GM23338 (cell line): ENCODE results near the gene TMEM30B. TPM values are rescaled to one million over a fixed set of nuclear protein-coding genes. Genes with fewer than 3 reads are reported as not detected.

ENCODE experiments used
- ATAC-seq: fragments of 200-7000 bp; cut with Tn5 transposase; 3 replicates; pipeline ENCODE4 v1.9.1; 2020
- DNase-seq: peaks from one replicate; pipeline ENCODE4 v3.0.0-alpha.2; 2015; ENCODE audit warnings: low spot score
- H2AFZ ChIP-seq: fragments of 200-600 bp; sonication (generic); 2 replicates; pipeline ENCODE4 v1.8.0; 2016; ENCODE audit warnings: antibody characterized with exemption, mild to moderate bottlenecking, moderate library complexity
- H3F3A ChIP-seq: fragments of 200-600 bp; sonication (generic); replicated peaks from 2 replicates; pipeline ENCODE4 v1.8.0; 2017; ENCODE audit warnings: antibody characterized with exemption, mixed run types, low read depth
- H3K27ac ChIP-seq: fragments of 200-600 bp; sonication (generic); 2 replicates; pipeline ENCODE4 v1.6.1; 2016; ENCODE audit warnings: low read depth
- H3K27me3 ChIP-seq: fragments of 200-600 bp; sonication (generic); 2 replicates; pipeline ENCODE4 v1.8.0; 2016; ENCODE audit warnings: mild to moderate bottlenecking, mixed run types, moderate library complexity; ENCODE audit not compliant: insufficient read depth
- H3K36me3 ChIP-seq: fragments of 200-600 bp; sonication (generic); 2 replicates; pipeline ENCODE4 v1.8.0; 2016; ENCODE audit warnings: mild to moderate bottlenecking; ENCODE audit not compliant: insufficient read depth
- H3K4me1 ChIP-seq: fragments of 200-600 bp; sonication (generic); 2 replicates; pipeline ENCODE4 v1.8.0; 2016; ENCODE audit warnings: mild to moderate bottlenecking, moderate library complexity; ENCODE audit not compliant: insufficient read depth
- H3K4me2 ChIP-seq: fragments of 200-600 bp; sonication (generic); 2 replicates; pipeline ENCODE4 v1.7.1; 2017; ENCODE audit warnings: mixed run types
- H3K4me3 ChIP-seq: fragments of 200-600 bp; sonication (generic); 2 replicates; pipeline ENCODE4 v1.6.1; 2016; ENCODE audit warnings: mixed run types
- H3K79me2 ChIP-seq: fragments of 200-600 bp; sonication (generic); replicated peaks from 2 replicates; pipeline ENCODE4 v1.8.0; 2017; ENCODE audit warnings: mild to moderate bottlenecking; ENCODE audit not compliant: insufficient read depth
- H3K9me2 ChIP-seq: fragments of 200-600 bp; sonication (generic); 2 replicates; pipeline ENCODE4 v1.8.0; 2017; ENCODE audit not compliant: insufficient read depth
- H4K20me1 ChIP-seq: fragments of 200-600 bp; sonication (generic); replicated peaks from 2 replicates; pipeline ENCODE4 v1.8.0; 2017; ENCODE audit warnings: mild to moderate bottlenecking; ENCODE audit not compliant: insufficient read depth
- H3K27ac Mint-ChIP-seq: 2 replicates; pipeline ENCODE4 v1.8.0; 2020; ENCODE audit warnings: inconsistent platforms, mild to moderate bottlenecking, moderate library complexity, mixed read lengths
- H3K27me3 Mint-ChIP-seq: 3 replicates; pipeline ENCODE4 v1.8.0; 2022; ENCODE audit warnings: low read depth, mild to moderate bottlenecking, moderate library complexity, mixed read lengths, inconsistent platforms; ENCODE audit not compliant: insufficient read depth, poor library complexity
- H3K36me3 Mint-ChIP-seq: 3 replicates; pipeline ENCODE4 v1.8.0; 2021; ENCODE audit warnings: low read depth, mild to moderate bottlenecking, inconsistent platforms, moderate library complexity, mixed read lengths
- H3K4me1 Mint-ChIP-seq: 3 replicates; pipeline ENCODE4 v1.8.0; 2020; ENCODE audit warnings: mild to moderate bottlenecking, inconsistent platforms, mixed read lengths
- H3K4me3 Mint-ChIP-seq: 3 replicates; pipeline ENCODE4 v1.8.0; 2021; ENCODE audit warnings: moderate library complexity, mild to moderate bottlenecking, inconsistent platforms, mixed read lengths
- H3K9me3 Mint-ChIP-seq: 3 replicates; pipeline ENCODE4 v1.8.0; 2020; ENCODE audit warnings: moderate library complexity, mild to moderate bottlenecking, inconsistent platforms, mixed read lengths
- CTCF ChIP-seq, 2 experiments: fragments of 200-600 bp in 1 of 2; sonication (generic) in 1 of 2; conservative IDR thresholded peaks; 2 replicates each; pipeline versions ENCODE4 v1.5.1 to v1.6.1; 2016 to 2017; ENCODE audit warnings: antibody characterized with exemption in 2 of 2, low read depth in 2 of 2, mild to moderate bottlenecking in 2 of 2, moderate library complexity in 1 of 2
- ETS1 ChIP-seq: IDR thresholded peaks from 2 replicates; pipeline ENCODE4 v1.6.1; 2016; ENCODE audit warnings: antibody characterized with exemption
- EZH2 ChIP-seq: fragments of 200-600 bp; sonication (generic); IDR thresholded peaks from one replicate; pipeline ENCODE4 v1.8.0; 2017; ENCODE audit warnings: antibody characterized with exemption, mild to moderate bottlenecking, low read depth; ENCODE audit not compliant: unreplicated experiment
- JUNB ChIP-seq: IDR thresholded peaks from one replicate; pipeline ENCODE4 v1.6.1; 2016; ENCODE audit warnings: antibody characterized with exemption; ENCODE audit not compliant: unreplicated experiment
- POLR2AphosphoS5 ChIP-seq: IDR thresholded peaks from 2 replicates; pipeline ENCODE4 v1.6.1; 2016; ENCODE audit warnings: antibody characterized with exemption, low read depth
- REST ChIP-seq: IDR thresholded peaks from one replicate; pipeline ENCODE4 v1.6.1; 2018; ENCODE audit warnings: antibody characterized with exemption; ENCODE audit not compliant: unreplicated experiment
- STAT1 ChIP-seq: IDR thresholded peaks from one replicate; pipeline ENCODE4 v1.6.1; 2016; ENCODE audit warnings: antibody characterized with exemption; ENCODE audit not compliant: unreplicated experiment
- ZNF114 ChIP-seq: fragments of 250-450 bp; sonication (Bioruptor Pico); IDR thresholded peaks from 2 replicates; pipeline ENCODE4 v1.5.0; 2020; ENCODE audit warnings: mild to moderate bottlenecking, moderate library complexity
- ZNF331 ChIP-seq: fragments of 250-450 bp; sonication (Bioruptor Pico); IDR thresholded peaks from 2 replicates; pipeline ENCODE4 v1.5.0; 2020; ENCODE audit warnings: low read depth, mild to moderate bottlenecking, moderate library complexity
- polyA plus RNA-seq: library from polyadenylated mRNA; unstranded; fragments of >200 nt; fragmentation: Nextera tagmentation; extraction: Ambion mirVana; gene quantifications from 2 replicates; pipeline ENCODE4 v1.2.1, GENCODE V29; 2016
- total RNA-seq: library from RNA; depleted of rRNA; stranded (reverse); fragments of >200 nt; shearing (Covaris generic); gene quantifications from 2 replicates; pipeline ENCODE4 v1.2.3, GENCODE V29; 2014

TMEM30B gene
- total and polyA plus RNA-seq, 2 experiments from 2014 or later = 7.2 to 22.9 TPM

DNA sequence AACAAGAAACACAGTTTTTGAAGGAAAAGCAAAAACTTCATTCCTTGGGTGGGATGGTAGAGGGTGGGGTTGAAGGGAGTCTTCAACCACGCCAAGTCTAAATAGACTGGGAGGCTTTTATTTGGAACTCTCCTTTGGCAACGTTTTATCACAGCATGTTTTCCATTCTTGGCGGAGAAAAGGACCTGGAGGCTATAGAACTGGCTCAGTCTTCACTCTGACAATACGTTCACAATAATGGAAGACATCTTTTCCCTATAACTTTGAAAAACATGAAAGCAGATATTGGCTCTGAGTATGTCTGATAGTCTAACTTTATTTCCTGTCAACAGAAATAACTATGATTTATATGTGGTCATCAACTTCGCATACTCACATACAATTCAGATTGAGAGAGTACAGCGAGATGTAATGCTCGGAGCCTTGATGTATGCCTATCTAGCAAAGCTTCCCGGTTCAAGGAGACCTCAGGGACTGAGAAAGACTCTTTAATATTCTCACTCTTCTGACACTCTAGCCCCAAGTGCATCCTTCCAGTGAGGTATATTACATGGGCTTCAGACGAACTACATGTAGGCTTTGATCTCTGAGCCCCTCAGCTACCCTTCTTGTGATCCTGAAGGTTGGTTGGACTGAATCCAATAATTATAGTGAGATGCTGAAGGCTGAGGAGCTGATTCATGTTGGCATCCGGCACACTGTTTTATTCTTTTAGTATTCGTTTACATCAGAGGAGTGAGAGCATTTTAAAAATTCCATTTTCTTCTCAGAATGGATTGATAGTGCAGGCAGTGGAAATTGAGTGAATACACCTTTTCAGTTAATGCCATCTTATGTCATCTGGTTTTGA lies 14.0 kb downstream of the TMEM30B start:
- ATAC-seq (no peak), DNase-seq (no peak)
- H3K4me2 ChIP-seq = no peak overlapping the region
- Mint-ChIP-seq H3K4me1 (0 out of 3 replicates have a peak, but pooled peaks cover 2% of the 10 kb centered on the region), H3K27ac (no peak overlapping the region), H3K36me3 (no peaks in the 10 kb centered on the region), H3K9me3 (no peaks in the 10 kb centered on the region), H3K4me3 (no peak overlapping the region), H3K27me3 (peaks cover 6% of the 10 kb centered on the region)
- no peaks in the 10 kb centered on the region for H3F3A ChIP-seq
- no peaks in the 10 kb centered on the region for H3K79me2 ChIP-seq
- no peaks in the 10 kb centered on the region for H3K36me3 ChIP-seq
- H3K4me3 ChIP-seq = no peak overlapping the region
- H3K9me2 ChIP-seq = no peaks in the 10 kb centered on the region
- no peaks in the 10 kb centered on the region for H3K4me1 ChIP-seq
- no peaks in the 10 kb centered on the region for H4K20me1 ChIP-seq
- H3K27me3 ChIP-seq = peaks cover 4% of the 10 kb centered on the region; the same call in 1 of the 2 replicates
- no peak overlapping the region for H3K27ac ChIP-seq
- H2AFZ ChIP-seq = no peak overlapping the region
- TF ChIP-seq ZNF331 (CRISPR knock-in tag) (no peak), EZH2 (no peak), POLR2AphosphoS5 (no peak), ETS1 (no peak), JUNB (no peak), ZNF114 (CRISPR knock-in tag) (no peak), CTCF (conservative IDR thresholded peaks at IDR 0.05; ENCODE audit: low read depth in 2 of 2) (no peak), REST (no peak), STAT1 (no peak)
